Esophagus muscularis mucosa (tissue), 3 donors: ENCODE results near the gene ARID4B.

Source experiments
- CTCF ChIP-seq, 3 experiments: fragments of 200-600 bp in 2 of 3; fragments of 450-650 bp in 1 of 3; sonication (generic) in 2 of 3; IDR thresholded peaks; one replicate each; pipeline ENCODE4 v1.5.1; 2017 to 2019; ENCODE audit warnings: antibody characterized with exemption in 3 of 3, mild to moderate bottlenecking in 2 of 3, moderate library complexity in 1 of 3
- POLR2A ChIP-seq: fragments of 450-650 bp; IDR thresholded peaks from one replicate; pipeline ENCODE4 v1.6.1; 2017; ENCODE audit warnings: antibody characterized with exemption, moderate library complexity, mild to moderate bottlenecking, low read depth
- POLR2AphosphoS5 ChIP-seq, 2 donors: sonication (generic); formaldehyde crosslinking; IDR thresholded peaks; one replicate each; pipeline ENCODE4 v1.6.1; 2017; ENCODE audit warnings: antibody characterized with exemption in 2 of 2

DNA sequence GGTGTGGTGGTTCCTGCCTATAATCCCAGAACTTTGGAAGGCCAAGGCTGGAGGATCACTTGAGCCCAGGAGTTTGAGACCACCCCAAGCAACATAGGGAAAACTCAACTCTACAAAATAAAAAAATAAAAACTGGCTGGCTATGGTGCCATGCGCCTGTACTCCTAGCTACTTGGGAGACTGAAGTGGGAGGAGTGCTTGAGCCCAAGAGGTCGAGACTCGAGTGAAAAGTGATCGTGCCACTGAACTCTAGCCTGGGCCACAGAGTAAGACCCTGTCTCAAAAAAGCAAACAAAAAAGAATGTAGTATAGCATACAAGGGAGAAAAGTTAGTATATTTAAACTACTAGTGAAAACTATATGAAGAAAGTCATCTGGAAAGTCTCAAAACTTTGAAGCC, 66.7 kb downstream of the ARID4B start:
- TF ChIP-seq CTCF (IDR thresholded peaks at IDR 0.05) (no peak), POLR2A (no peak), POLR2AphosphoS5 (IDR thresholded peaks at IDR 0.05) (no peak)
